MM.1S (cell line): ENCODE data around the gene RFESD.

ENCODE experiments used
- CTCF ChIP-seq: fragments of 300-600 bp; sonication (generic); IDR thresholded peaks from 2 replicates; pipeline ENCODE4 v1.5.1; 2016; ENCODE audit warnings: antibody characterized with exemption, low read length, mixed read lengths
- EZH2phosphoT487 ChIP-seq: fragments of 300-600 bp; sonication (generic); IDR thresholded peaks from 2 replicates; pipeline ENCODE4 v1.6.1; 2018; ENCODE audit warnings: antibody characterized with exemption, low read length

GRCh38 chr5:95641741-95642220 is 4.8 kb upstream of the RFESD start:
- TF ChIP-seq CTCF (no peak), EZH2phosphoT487 (no peak)
